Endodermal cell (in vitro differentiated cells): Measurements from ENCODE around the gene POLR2H. TPM values are rescaled to one million over a fixed set of nuclear protein-coding genes. Genes with fewer than 3 reads are reported as not detected.

Source experiments
- DNase-seq: peaks from one replicate; pipeline ENCODE4 v3.0.0-alpha.2; 2017
- H3K27ac ChIP-seq: 2 replicates; pipeline ENCODE4 v1.5.1; 2013; ENCODE audit warnings: mild to moderate bottlenecking, low read depth, low read length, moderate library complexity
- H3K27me3 ChIP-seq: 2 replicates; pipeline ENCODE4 v1.6.1; 2013; ENCODE audit warnings: mild to moderate bottlenecking, low read length, moderate library complexity; ENCODE audit not compliant: insufficient read depth, control insufficient read depth, poor library complexity, severe bottlenecking
- H3K36me3 ChIP-seq: 2 replicates; pipeline ENCODE4 v1.7.0; 2013; ENCODE audit warnings: mild to moderate bottlenecking, low read length, moderate library complexity; ENCODE audit not compliant: control insufficient read depth, insufficient read depth
- H3K4me1 ChIP-seq: one replicate; pipeline ENCODE4 v1.7.0; 2013; ENCODE audit warnings: low read length; ENCODE audit not compliant: control insufficient read depth, insufficient read depth
- H3K4me3 ChIP-seq: 2 replicates; pipeline ENCODE4 v1.5.1; 2013; ENCODE audit warnings: mild to moderate bottlenecking, low read length, moderate library complexity
- H3K9ac ChIP-seq: 2 replicates; pipeline ENCODE4 v1.6.1; 2013; ENCODE audit warnings: mild to moderate bottlenecking, low read length, moderate library complexity; ENCODE audit not compliant: poor library complexity, severe bottlenecking; ENCODE audit errors: extremely low read depth
- H3K9me3 ChIP-seq: 2 replicates; pipeline ENCODE4 v1.6.1; 2013; ENCODE audit warnings: mild to moderate bottlenecking, low read length, moderate library complexity; ENCODE audit not compliant: control insufficient read depth
- H3K27ac Mint-ChIP-seq: 2 replicates; pipeline ENCODE4 v1.8.0; 2020; ENCODE audit warnings: mixed read lengths
- H3K27me3 Mint-ChIP-seq: 2 replicates; pipeline ENCODE4 v1.8.0; 2021; ENCODE audit warnings: mild to moderate bottlenecking, mixed read lengths; ENCODE audit not compliant: insufficient read depth
- H3K36me3 Mint-ChIP-seq: 2 replicates; pipeline ENCODE4 v1.8.0; 2020; ENCODE audit warnings: low read depth, mixed read lengths
- H3K4me1 Mint-ChIP-seq: 2 replicates; pipeline ENCODE4 v1.8.0; 2020; ENCODE audit warnings: mixed read lengths
- H3K4me3 Mint-ChIP-seq: 2 replicates; pipeline ENCODE4 v1.8.0; 2020; ENCODE audit warnings: mild to moderate bottlenecking, moderate library complexity, mixed read lengths
- H3K9me3 Mint-ChIP-seq: 2 replicates; pipeline ENCODE4 v1.8.0; 2020; ENCODE audit warnings: mild to moderate bottlenecking, mixed read lengths
- WGBS, 2 experiments: methylation state at CpG; one replicate each; pipeline versions ENCODE4 v1.1.5 to v1.1.7; 2013; ENCODE audit warnings: missing lambda C conversion rate in 2 of 2, mixed read lengths in 1 of 2; ENCODE audit not compliant: insufficient coverage in 1 of 2, insufficient read length in 1 of 2; 5-methylcytosine and 5-hydroxymethylcytosine counted together
- total RNA-seq, 2 donors: library from RNA; stranded (reverse); fragmentation: NEBNext Ultra II Directional in 1 of 2; extraction: Animal tissue kit (Norgen Biotek cat#: 25700) in 1 of 2; gene quantifications; 2 replicates in 1 of 2; 3 replicates in 1 of 2; pipeline ENCODE4 v1.2.1, GENCODE V29; 2021
- TF ChIP-seq, protein P1 (sequence below): fragments of 200-600 bp; sonication (generic); conservative IDR thresholded peaks from 2 replicates; pipeline ENCODE4 v1.5.0; 2021; ENCODE audit warnings: antibody characterized with exemption, mild to moderate bottlenecking

Gene POLR2H
- total RNA-seq, 2 donors from 2014 or later, result 95.9 to 117 TPM

DNA sequence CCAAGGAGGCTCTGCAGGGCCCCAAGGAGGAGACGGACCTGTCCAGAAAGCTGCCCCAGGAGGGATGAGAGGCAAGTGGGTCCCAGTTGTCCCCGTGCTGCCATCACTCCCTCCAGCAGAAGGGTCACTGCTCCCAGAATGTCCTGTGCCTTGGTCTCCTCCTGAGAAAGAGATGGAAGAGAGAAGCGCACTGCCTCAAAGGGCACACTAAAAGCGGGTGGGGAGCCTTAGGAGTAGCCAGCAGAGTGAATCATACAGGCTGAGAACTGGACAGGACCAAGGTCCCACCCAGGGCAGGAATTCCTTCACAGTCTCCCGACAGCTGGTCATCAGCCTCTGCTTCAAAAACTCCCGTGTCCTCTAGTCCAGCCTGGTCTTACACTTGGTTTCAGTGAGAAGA is 11.9 kb downstream of the POLR2H start:
- Histone ChIP-seq H3K4me3 (no peak overlapping the region), H3K27ac (no peak overlapping the region), H3K36me3 (peaks cover 12% of the 10 kb centered on the region), H3K9me3 (no peaks in the 10 kb centered on the region), H3K9ac (no peak overlapping the region), H3K27me3 (peaks cover 9% of the 10 kb centered on the region), H3K4me1 (peaks cover 13% of the 10 kb centered on the region)
- H3K36me3 Mint-ChIP-seq, result peaks cover 11% of the 10 kb centered on the region
- H3K27ac Mint-ChIP-seq, result no peak overlapping the region
- TF ChIP-seq, protein P1, sequence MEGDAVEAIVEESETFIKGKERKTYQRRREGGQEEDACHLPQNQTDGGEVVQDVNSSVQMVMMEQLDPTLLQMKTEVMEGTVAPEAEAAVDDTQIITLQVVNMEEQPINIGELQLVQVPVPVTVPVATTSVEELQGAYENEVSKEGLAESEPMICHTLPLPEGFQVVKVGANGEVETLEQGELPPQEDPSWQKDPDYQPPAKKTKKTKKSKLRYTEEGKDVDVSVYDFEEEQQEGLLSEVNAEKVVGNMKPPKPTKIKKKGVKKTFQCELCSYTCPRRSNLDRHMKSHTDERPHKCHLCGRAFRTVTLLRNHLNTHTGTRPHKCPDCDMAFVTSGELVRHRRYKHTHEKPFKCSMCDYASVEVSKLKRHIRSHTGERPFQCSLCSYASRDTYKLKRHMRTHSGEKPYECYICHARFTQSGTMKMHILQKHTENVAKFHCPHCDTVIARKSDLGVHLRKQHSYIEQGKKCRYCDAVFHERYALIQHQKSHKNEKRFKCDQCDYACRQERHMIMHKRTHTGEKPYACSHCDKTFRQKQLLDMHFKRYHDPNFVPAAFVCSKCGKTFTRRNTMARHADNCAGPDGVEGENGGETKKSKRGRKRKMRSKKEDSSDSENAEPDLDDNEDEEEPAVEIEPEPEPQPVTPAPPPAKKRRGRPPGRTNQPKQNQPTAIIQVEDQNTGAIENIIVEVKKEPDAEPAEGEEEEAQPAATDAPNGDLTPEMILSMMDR, result no peak
- DNase-seq, result no peak
- no peaks in the 10 kb centered on the region for H3K9me3 Mint-ChIP-seq
- H3K4me3 Mint-ChIP-seq, result no peak overlapping the region
- 90 to 94% methylated on average over 6 of the region's 6 CpGs for WGBS, 2 experiments
- H3K4me1 Mint-ChIP-seq, result peaks cover 50% of the 10 kb centered on the region
- H3K27me3 Mint-ChIP-seq, result peaks cover 15% of the 10 kb centered on the region

DNA sequence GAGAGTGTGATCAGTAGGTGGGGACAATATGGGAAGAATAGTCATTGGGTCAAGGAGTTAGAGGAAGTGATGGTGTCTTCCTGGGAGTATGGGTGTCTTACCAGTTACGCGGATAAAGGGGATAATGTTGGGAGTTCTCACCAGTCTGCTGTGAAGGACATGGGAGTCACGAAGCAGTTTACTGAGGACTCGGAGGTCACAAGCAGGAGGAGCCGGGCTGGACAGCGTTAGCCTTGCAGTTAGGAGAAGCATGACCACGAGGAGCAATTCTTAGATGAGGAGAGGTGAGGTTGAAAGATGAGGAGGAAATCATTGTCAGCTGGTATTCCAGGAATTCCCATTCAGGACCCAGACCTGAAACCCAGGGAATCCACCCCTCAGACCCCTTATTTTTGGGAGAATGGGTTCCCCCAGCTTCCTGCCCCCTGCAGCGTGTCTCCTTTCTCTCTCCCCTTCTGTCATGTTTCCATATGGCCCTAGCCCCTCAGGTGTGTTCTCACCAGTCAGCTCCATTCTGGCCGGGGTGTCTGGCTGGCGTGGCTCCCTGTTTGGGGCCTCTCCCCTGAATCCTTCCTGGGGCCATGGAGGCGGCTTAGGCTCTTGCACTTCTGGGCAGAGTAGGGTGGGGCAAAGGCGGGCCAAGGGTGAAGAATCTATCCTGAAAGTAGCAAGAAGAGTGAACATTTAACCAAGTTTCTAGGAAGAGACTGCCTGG is 14.4 kb downstream of the POLR2H start:
- peak; percentile 52 for DNase-seq
- Mint-ChIP-seq H3K27me3 (peaks cover 30% of the 10 kb centered on the region), H3K27ac (no peak overlapping the region), H3K4me3 (no peak overlapping the region), H3K4me1 (peaks cover 49% of the 10 kb centered on the region), H3K9me3 (no peaks in the 10 kb centered on the region), H3K36me3 (no peaks in the 10 kb centered on the region)
- WGBS, 2 experiments, result 90 to 96% methylated on average over 4 to 12 of the region's 12 CpGs
- H3K9me3 ChIP-seq, result no peaks in the 10 kb centered on the region
- H3K27ac ChIP-seq, result no peak overlapping the region
- H3K9ac ChIP-seq, result no peak overlapping the region
- H3K27me3 ChIP-seq, result peaks cover 24% of the 10 kb centered on the region
- no peaks in the 10 kb centered on the region for H3K36me3 ChIP-seq
- H3K4me1 ChIP-seq, result peaks cover 13% of the 10 kb centered on the region
- no peak overlapping the region for H3K4me3 ChIP-seq
- TF ChIP-seq, protein P1, result no peak

DNA sequence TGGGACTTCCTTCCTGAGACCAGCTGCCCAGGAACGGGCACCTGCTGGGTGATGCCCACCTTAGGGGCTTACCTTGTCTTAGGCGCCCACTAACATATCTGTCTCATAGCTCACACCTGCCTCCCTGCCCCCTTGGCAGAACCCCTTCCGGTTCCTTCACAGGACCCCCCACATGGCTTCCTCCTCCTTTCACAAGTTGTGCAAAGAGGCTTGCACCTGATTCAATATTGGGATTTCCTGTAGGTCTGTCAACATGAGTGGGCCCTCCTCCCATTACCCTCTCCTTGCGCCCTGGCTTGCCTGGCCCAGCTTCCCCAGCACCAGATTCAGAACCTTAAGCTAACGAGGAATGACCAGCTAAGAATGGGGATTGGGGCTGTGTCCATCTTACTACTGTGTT is 15.9 kb downstream of the POLR2H start:
- Histone ChIP-seq H3K4me3 (no peak overlapping the region), H3K9ac (no peak overlapping the region), H3K9me3 (no peaks in the 10 kb centered on the region), H3K27me3 (peaks cover 39% of the 10 kb centered on the region), H3K27ac (no peak overlapping the region), H3K36me3 (no peaks in the 10 kb centered on the region), H3K4me1 (peaks cover 6% of the 10 kb centered on the region)
- TF ChIP-seq, protein P1, result no peak
- Mint-ChIP-seq H3K27me3 (peaks cover 45% of the 10 kb centered on the region), H3K4me3 (peak overlapping the region; percentile 58), H3K4me1 (peaks cover 34% of the 10 kb centered on the region), H3K36me3 (no peaks in the 10 kb centered on the region), H3K27ac (no peak overlapping the region), H3K9me3 (no peaks in the 10 kb centered on the region)
- 85% methylated on average over 4 to 5 of the region's 5 CpGs for WGBS, 2 experiments
- DNase-seq, result peak; percentile 48
